ENCODE results near the gene KRT9.
"Not testable (repeated sequence)": the region's sequence is repeated elsewhere in the genome, so short reads cannot be mapped to it uniquely, and the experiment has no call there.

Gene KRT9, protein sequence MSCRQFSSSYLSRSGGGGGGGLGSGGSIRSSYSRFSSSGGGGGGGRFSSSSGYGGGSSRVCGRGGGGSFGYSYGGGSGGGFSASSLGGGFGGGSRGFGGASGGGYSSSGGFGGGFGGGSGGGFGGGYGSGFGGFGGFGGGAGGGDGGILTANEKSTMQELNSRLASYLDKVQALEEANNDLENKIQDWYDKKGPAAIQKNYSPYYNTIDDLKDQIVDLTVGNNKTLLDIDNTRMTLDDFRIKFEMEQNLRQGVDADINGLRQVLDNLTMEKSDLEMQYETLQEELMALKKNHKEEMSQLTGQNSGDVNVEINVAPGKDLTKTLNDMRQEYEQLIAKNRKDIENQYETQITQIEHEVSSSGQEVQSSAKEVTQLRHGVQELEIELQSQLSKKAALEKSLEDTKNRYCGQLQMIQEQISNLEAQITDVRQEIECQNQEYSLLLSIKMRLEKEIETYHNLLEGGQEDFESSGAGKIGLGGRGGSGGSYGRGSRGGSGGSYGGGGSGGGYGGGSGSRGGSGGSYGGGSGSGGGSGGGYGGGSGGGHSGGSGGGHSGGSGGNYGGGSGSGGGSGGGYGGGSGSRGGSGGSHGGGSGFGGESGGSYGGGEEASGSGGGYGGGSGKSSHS

GRCh38 chr17:41571561-41572434 lies at the start of gene KRT9:
Gene KRT9, minus strand, starts transcription at chr17:41572059. Its CDS starts 67 bp downstream, at chr17:41571992.
- no peak for DNase-seq

DNA sequence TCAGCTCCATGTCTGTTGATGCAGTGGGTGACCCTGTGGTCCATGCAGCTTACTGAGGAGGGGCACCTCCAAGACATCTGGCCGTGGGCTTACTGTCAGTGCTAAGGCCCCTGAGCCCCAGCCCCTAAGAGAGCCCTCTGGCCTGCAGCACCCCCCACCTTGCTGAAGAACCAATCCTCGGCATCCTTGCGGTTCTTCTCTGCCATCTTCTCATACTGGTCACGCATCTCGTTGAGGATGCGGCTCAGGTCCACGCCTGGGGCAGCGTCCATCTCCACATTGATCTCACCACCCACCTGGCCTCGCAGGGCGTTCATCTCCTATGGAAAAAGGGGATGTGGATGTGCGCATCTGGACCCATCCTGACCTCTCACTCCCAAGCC lies 49.6 kb upstream of the KRT9 start:
- DNase-seq = not testable (repeated sequence)

DNA sequence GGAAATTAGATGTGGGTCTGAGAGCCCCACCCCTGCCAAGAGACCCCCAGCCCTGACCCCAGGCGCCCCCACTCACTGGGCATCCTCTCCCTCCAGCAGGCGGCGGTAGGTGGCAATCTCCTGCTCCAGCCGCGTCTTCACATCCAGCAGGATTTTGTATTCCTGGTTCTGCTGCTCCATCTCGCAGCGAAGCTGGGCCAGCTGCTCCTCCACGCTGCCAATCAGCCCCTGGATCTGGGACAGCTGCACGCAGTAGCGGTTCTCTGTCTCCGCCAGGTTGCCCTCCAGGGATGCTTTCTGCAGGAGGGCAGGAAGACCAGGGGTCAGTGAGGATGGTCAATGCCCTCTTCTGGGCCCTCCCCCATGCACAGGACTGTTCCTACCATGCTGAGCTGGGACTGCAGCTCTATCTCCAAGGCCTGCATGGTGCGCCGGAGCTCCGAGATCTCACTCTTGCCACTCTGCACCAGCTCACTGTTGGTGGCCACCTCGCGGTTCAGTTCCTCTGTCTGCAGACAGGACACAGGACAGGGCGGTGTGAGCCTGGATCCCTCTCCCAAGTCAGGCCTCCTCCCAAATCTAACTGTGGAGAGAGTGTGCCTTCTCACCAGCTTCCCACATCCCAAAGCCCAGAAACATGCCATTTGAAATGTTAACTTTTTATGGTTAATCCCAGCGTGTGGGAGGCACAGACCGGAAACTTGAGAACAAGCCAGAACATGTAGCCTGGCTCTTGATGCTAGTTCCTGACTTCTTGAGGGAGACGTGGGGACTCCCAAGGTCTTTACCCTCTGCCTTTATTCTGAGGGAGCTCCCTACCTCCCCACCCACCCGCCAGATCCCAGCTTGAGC lies 49.0 kb upstream of the KRT9 start:
- DNase-seq = peak; percentile 5

- DNase-seq = not testable (repeated sequence)
Observed at GRCh38 chr17:41619927-41620582, 48.2 kb upstream of the KRT9 start.

DNA sequence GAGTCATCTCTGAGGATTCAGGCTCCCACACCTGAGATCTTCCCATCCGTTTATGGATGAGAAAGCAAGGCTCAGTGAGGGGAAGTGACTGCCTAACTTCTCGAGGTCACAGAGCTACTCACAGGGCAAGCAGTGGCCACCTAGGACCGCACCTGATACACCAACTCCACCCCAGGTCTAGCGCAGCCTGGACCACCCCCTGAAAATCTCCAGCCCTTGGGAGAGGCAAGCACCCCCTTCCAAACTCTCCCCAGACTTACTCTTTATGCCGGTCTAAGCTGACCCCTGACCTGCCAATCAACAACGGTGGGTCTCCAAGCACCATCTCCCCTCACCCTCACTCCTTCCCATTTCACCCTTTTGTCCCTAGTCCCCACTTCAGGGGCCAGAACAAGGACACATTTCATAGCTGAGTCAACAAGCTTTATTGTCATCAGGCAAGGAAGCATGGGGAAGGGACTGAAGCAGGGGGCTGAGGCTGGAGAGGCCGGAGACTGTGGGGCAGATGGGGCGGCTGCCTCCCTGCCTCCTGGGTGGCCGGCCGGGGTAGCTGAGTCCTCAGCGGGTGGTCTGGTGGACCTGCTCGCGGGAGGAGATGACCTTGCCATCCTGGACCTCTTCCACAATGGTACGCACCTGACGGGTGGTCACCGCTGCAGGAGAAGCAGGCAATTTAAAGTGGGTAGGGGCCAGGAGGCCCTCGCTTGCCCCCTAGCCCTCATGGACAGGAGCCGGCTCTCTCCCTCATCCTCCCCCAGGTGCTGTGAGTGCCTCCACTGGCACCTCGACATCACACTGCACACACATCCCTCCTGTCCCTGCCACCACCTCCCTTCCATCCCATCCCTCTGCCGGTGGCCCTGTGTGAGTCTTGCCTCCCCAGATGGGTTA lies 47.4 kb upstream of the KRT9 start:
- no peak for DNase-seq

- no peak for DNase-seq
Observed at GRCh38 chr17:41618341-41619035, 46.6 kb upstream of the KRT9 start.

GRCh38 chr17:41617698-41618097 lies 45.8 kb upstream of the KRT9 start:
- no peak for DNase-seq

GRCh38 chr17:41617136-41617535 lies 45.3 kb upstream of the KRT9 start:
- DNase-seq = no peak

GRCh38 chr17:41616486-41616885 lies 44.6 kb upstream of the KRT9 start:
- not testable (repeated sequence) for DNase-seq

GRCh38 chr17:41615454-41615853 lies 43.6 kb upstream of the KRT9 start:
- DNase-seq = no peak

GRCh38 chr17:41614767-41615166 lies 42.9 kb upstream of the KRT9 start:
- DNase-seq = not testable (repeated sequence)

DNA sequence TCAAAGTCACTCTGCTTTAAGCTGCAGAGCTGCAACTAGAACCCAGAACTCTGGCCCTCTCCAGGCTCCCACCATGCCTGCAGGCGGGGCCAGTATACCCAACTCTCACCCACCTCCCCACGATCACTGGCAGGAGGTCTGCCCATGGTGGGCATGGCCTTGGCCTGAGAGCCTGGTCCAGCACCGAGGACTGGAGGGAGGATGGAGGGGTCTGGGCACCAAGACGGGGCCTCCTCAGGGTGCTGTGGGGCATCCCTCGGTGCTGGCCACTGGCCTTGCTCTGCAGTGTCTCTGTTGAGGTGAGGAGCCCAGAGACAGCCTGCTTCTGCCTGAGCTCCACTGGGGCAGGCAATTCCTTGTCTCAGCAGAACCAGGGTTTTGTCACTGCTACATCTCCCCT lies 42.2 kb upstream of the KRT9 start:
- DNase-seq = no peak

DNA sequence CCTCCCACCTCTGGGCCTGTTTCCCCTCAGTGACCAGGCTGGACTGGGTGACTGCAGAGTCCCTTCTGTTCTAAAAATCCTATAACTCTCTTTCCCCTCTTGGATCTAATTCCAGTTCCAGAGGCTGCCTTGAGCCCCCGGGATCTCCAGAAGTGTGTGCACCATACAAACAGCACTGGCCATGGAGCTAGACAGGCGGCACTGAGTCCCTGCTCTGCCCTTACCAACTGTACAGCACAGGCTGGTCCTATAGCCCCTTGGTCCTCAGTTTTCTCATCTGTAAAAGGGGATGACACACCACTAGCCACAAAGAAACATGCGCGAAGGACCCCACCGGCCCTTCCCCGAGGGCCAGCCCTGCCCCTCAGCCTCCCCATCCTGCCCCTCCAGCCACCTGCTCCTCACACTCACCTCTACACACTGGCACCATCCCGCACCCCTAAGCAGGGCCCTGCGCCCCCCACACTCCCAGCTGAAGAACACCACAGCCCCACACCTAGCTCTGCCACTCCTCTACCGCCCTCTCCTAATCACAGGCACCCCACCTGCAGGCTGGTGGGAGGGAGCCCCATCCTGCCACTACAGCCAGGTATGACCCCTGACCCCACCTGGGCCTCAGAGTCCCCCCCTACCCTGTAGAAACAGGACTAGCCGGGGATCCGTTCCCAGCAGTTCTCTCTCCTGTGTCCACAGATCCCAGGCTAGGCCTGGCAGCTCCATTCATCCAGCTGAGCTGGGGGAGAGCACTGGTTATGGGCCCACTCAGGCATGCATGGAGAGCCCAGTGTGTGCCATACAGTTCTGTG lies 41.6 kb upstream of the KRT9 start:
- DNase-seq = no peak

DNA sequence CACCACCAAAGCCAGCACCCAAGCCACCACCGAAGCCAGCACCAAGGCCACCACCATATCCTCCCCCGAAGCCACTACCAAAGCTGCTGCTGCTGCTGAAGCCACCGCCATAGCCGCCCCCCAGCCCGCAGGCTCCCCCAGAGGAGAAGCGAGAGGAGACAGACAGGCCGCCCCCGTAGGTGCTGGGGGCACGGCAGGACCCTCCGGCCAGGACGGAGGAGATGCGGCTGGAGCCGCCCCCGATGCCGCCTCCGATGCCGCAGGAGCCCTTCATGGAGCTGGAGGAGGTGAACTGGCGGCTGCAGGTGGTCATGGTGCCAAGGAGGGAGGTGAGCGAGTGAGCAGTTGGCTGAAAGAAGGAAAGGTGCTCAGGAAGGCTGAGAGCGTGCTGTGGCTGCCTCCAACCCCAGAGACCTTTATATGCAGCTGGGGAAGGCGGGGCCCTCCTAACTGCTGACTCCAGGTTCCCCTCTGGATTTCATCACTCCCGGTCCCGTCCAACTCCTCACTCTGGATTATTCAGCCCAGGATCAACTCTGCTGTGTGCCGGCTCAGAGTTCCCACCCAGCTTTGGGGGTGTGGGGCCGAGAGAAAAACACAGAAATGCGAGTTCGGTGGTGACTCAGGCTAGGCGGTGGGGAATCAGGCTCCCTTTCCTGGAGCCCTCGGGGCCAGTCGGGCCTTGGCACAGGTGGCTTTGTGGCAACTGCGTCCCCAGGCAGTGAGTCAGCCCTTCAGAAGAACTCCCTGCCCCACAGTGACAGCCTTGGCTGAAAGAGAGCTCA lies 40.7 kb upstream of the KRT9 start, which contains the start of gene KRT16:
KRT16 (minus strand) TSS at position 392 of the 785 bp plus-strand sequence; CDS start at position 313, 79 bp downstream.
- DNase-seq = not testable (repeated sequence)

GRCh38 chr17:41610965-41611640 lies 39.2 kb upstream of the KRT9 start:
- DNase-seq = no peak

DNA sequence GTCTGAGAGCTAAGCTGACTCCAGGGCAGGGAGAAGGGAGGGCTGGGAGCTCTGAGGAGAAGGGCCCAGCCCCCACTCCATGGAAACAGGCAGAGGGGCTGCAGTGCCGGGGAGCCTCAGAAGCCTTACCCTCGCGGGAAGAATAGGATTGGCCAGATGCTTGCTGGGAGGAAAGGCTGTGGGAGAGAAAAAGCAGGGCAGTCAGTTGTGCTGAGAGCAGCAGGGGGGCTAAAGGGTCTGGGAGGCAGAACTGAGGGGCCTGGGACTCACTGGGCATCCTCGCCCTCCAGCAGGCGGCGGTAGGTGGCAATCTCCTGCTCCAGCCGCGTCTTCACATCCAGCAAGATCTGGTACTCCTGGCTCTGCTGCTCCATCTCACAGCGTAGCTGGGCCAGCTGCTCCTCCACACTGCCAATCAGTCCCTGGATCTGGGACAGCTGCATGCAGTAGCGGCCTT lies 38.2 kb upstream of the KRT9 start:
- not testable (repeated sequence) for DNase-seq

DNA sequence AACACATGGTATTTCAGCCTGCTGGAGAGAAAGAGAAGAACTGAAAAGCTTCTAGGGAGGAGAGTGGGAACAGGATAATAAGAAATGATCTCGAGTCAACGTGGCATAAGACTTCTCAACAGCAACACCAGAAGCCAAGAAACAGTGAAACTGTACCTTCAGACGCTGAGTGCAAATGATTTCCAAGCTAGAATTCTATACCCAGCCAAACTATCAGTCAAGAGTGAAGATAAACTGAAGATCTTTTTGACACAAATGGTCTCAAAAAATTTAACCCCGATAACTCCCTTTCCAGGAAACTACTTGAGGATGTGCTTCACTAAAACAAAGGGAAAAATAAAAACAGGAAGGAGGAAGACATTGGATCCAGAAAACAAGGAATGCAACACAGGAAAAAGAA lies 35.1 kb upstream of the KRT9 start:
- DNase-seq = not testable (repeated sequence)

DNA sequence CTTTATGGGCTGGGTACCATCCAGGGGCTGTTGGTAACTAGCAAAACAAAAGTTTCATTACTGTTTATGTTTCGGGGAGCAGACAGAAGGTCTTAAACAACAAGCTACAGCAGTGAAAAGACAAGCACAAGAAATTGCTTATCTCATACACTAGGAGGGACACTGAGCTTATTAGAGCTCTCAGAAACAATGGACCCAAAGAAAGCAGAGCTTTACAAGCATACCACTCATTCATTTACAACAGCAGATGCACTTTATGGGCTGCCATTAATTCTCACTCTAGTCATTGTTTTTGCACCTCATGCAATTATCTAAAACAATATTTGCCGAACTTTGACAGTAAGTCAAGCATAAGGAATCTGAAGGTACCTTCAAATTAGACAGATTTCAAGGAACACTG lies 30.7 kb upstream of the KRT9 start:
- no peak for DNase-seq
